ENCODE measurements around the gene TES. TPM values are rescaled to one million over a fixed set of nuclear protein-coding genes. Genes with fewer than 3 reads are reported as not detected.

TES gene
- total and polyA plus RNA-seq, 2 of the 13 experiments (the other 11 are each of a cell fraction or from before 2014, with no cell fraction given) = 21.6 to 23.0 TPM

DNA sequence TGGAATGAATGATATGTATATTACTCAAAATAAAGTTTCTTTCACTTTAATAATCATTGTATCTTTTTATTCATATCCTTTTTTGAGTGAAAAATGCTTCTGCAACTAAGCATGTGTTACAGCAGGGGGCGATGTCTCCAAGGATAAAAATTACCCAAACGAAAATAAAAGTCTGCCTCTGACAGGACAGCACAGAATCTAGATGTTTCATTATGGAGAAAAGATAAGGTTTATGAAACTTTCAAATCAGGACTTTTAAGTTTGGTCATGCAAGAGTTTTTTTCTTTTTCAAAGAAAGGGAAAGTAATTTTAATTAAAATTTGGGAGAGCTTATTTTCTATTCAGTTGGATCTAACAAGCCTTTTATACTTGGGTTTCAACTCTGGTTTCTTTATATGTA, 48.4 kb downstream of the TES start:
- FAIRE-seq = peak; percentile 70
- no peak overlapping the region for H3K4me3 ChIP-seq (replicated peaks in 1 of 3; ENCODE audit: insufficient read depth in 1 of 3, low read depth in 2 of 3, low read length in 3 of 3)
- TF ChIP-seq FOSL2 (CRISPR knock-in tag; IDR thresholded peaks at IDR 0.05) (no peak), RARA (CRISPR knock-in tag; IDR thresholded peaks at IDR 0.05) (no peak), SOX5 (CRISPR knock-in tag; IDR thresholded peaks at IDR 0.05; ENCODE audit: borderline replicate concordance) (no peak), MAFG (CRISPR knock-in tag; IDR thresholded peaks at IDR 0.05) (no peak), ZGPAT (CRISPR knock-in tag; IDR thresholded peaks at IDR 0.05) (0 out of 2 replicates have a peak, but pooled peaks have one; percentile 18), CTCF (CRISPR knock-in tag; IDR thresholded peaks at IDR 0.05) (peak; percentile 66), TMF1 (CRISPR knock-in tag; IDR thresholded peaks at IDR 0.05; ENCODE audit: low read depth) (no peak), SMC3 (IDR thresholded peaks at IDR 0.05; ENCODE audit: low read length) (peak; percentile 85), THYN1 (CRISPR knock-in tag; IDR thresholded peaks at IDR 0.05; ENCODE audit: borderline replicate concordance, low read depth) (no peak), ZBTB7A (CRISPR knock-in tag; IDR thresholded peaks at IDR 0.05) (no peak), MZF1 (CRISPR knock-in tag; IDR thresholded peaks at IDR 0.05; ENCODE audit: borderline replicate concordance) (no peak), ZNF205 (CRISPR knock-in tag; IDR thresholded peaks at IDR 0.05) (no peak), ATM (IDR thresholded peaks at IDR 0.05; ENCODE audit: borderline replicate concordance) (no peak), ZNF17 (CRISPR knock-in tag; IDR thresholded peaks at IDR 0.05) (no peak), MXD4 (CRISPR knock-in tag; IDR thresholded peaks at IDR 0.05) (no peak), CERS6 (CRISPR knock-in tag; IDR thresholded peaks at IDR 0.05) (no peak), NR1H2 (CRISPR knock-in tag; IDR thresholded peaks at IDR 0.05; ENCODE audit: borderline replicate concordance, low read depth) (no peak), ZNF263 (CRISPR knock-in tag; IDR thresholded peaks at IDR 0.05) (no peak), ZFAT (CRISPR knock-in tag; conservative IDR thresholded peaks at IDR 0.05) (no peak), RAD21 (CRISPR knock-in tag; IDR thresholded peaks at IDR 0.05) (peak; percentile 57; the same call in 1 of the 2 replicates), TCF12 (IDR thresholded peaks at IDR 0.05) (no peak), TCF12 (CRISPR knock-in tag; IDR thresholded peaks at IDR 0.05) (no peak), SP1 (IDR thresholded peaks at IDR 0.05) (no peak), SP1 (CRISPR knock-in tag; IDR thresholded peaks at IDR 0.05) (no peak), TAF1 (CRISPR knock-in tag; IDR thresholded peaks at IDR 0.05) (no peak), ZFY (CRISPR knock-in tag; IDR thresholded peaks at IDR 0.05) (no peak)

More for the DNA sequence above, 48.4 kb downstream of the TES start:
- H3K27me3 ChIP-seq (ENCODE audit: control insufficient read depth in 1 of 2, insufficient read depth in 2 of 2, low read length in 2 of 2) = no peaks in the 10 kb centered on the region
- H4K20me1 ChIP-seq (ENCODE audit: insufficient read depth, low read length) = no peaks in the 10 kb centered on the region
- no peaks in the 10 kb centered on the region for H3K4me1 ChIP-seq (ENCODE audit: insufficient read depth, low read length)
- no peak overlapping the region for H3K27ac ChIP-seq (ENCODE audit: extremely low read length, insufficient read depth, low read length)
- BruUV-seq (replicated peaks) = no TSS peak
- POLR2A ChIA-PET = no interaction called here
- intact Hi-C loops (cut with micrococcal nuclease; ENCODE audit: unreplicated experiment) (loop anchor here (1.0 to 5.0 kb wide), 5 partner anchors 81 to 551 kb away; partner anchors contain the start of gene MET), in situ Hi-C loops (cut with HindIII; ENCODE audit: extremely low pct_ligation_motif_present, low pct_unique_long_range_greater_than_20kb) (loop anchor here (5.0 kb wide), 2 partner anchors 269 to 554 kb away; partner anchors contain the start of gene CAV1)
- 0% methylated on average over 2 of the region's 2 CpGs for WGBS (ENCODE audit: low lambda C conversion rate)
- no peaks in the 10 kb centered on the region for H3K79me2 ChIP-seq (ENCODE audit: insufficient read depth, low read length)
- no peaks in the 10 kb centered on the region for H3K36me3 ChIP-seq (replicated peaks in 1 of 2; ENCODE audit: control insufficient read depth in 1 of 2, insufficient read depth in 2 of 2, low read length in 2 of 2)
- H2AFZ ChIP-seq (ENCODE audit: low read length) = no peak overlapping the region
- peak; percentile 22 for DNase-seq (ENCODE audit: low spot score)
- no peak for ATAC-seq
- CTCF ChIA-PET (ENCODE audit: low intra/inter-chr PET ratio, low total read pairs) = interaction anchor here (1.6 to 4.1 kb wide), 2 partner anchors 267 to 331 kb away, joined by 17 to 39 read pairs; partner anchors contain the start of gene CAV1
- H3K9ac ChIP-seq (ENCODE audit: insufficient read depth, low read depth, low read length) = no peak overlapping the region
- H3K9me3 ChIP-seq (ENCODE audit: low read length) = no peaks in the 10 kb centered on the region
- no peak overlapping the region for H3K4me2 ChIP-seq (ENCODE audit: low read depth, low read length)

Data from HepG2 (cell line).